Panc1 (cell line): Measurements from ENCODE around the gene NFYC. TPM values are rescaled to one million over a fixed set of nuclear protein-coding genes. Genes with fewer than 3 reads are reported as not detected.
A peak's percentile ranks its signal among the peaks of the same experiment; 100 is the strongest.

Experiments used
- ATAC-seq: fragments of 200-7000 bp; cut with Tn5 transposase; 2 replicates; pipeline ENCODE4 v1.9.1; 2020; ENCODE audit warnings: mild to moderate bottlenecking, moderate library complexity
- BruUV-seq: library from RNA; stranded (reverse); fragments of 400-500 nt; replicated peaks from 2 replicates; lab custom pipeline; 2021; lab: Mats Ljungman, UMichigan
- CTCF ChIA-PET: fragments of 300-600 bp; sonication (Branson Sonifier 250); formaldehyde crosslinking; loops from one replicate; lab custom pipeline; 2022; ENCODE audit warnings: antibody characterized with exemption; lab: Charles Lee
- POLR2A ChIA-PET: fragments of 300-600 bp; sonication (Branson Sonifier 250); formaldehyde crosslinking; loops from one replicate; lab custom pipeline; 2022; ENCODE audit warnings: antibody characterized with exemption; lab: Charles Lee
- DNase-seq: peaks from one replicate; pipeline ENCODE4 v3.0.0-alpha.2; 2010; ENCODE audit warnings: low read depth, low spot score
- H3K27ac ChIP-seq: 2 replicates; pipeline ENCODE4 v1.5.1; 2011; ENCODE audit warnings: mild to moderate bottlenecking, low read length, inconsistent platforms
- H3K27me3 ChIP-seq: fragments of 200-500 bp; sonication (Bioruptor generic); 2 replicates; pipeline ENCODE4 v1.6.0; 2014; ENCODE audit warnings: low read length, inconsistent platforms; ENCODE audit not compliant: control insufficient read depth, insufficient read depth
- H3K36me3 ChIP-seq: fragments of 200-500 bp; sonication (Bioruptor generic); 2 replicates; pipeline ENCODE4 v1.5.1; 2014; ENCODE audit warnings: inconsistent platforms, mild to moderate bottlenecking, low read length, moderate library complexity; ENCODE audit not compliant: control insufficient read depth, insufficient read depth
- H3K4me1 ChIP-seq: 2 replicates; pipeline ENCODE4 v1.5.1; 2011; ENCODE audit warnings: inconsistent platforms, mild to moderate bottlenecking, low read length, moderate library complexity; ENCODE audit not compliant: control insufficient read depth, insufficient read depth
- H3K4me3 ChIP-seq, 2 experiments: 2 replicates each; pipeline ENCODE4 v1.5.1; 2011 to 2012; ENCODE audit warnings: low read depth in 2 of 2, low read length in 2 of 2, mild to moderate bottlenecking in 2 of 2, inconsistent platforms in 1 of 2, moderate library complexity in 1 of 2
- H3K9me3 ChIP-seq: fragments of 200-500 bp; sonication (Bioruptor generic); 2 replicates; pipeline ENCODE4 v1.5.1; 2014; ENCODE audit warnings: low read depth, mild to moderate bottlenecking, inconsistent platforms, low read length, moderate library complexity; ENCODE audit not compliant: control insufficient read depth, insufficient read depth
- POLR2AphosphoS5 ChIP-seq: IDR thresholded peaks from 2 replicates; pipeline ENCODE4 v1.6.1; 2012; ENCODE audit warnings: mild to moderate bottlenecking, low read depth, low read length, moderate library complexity
- SIN3A ChIP-seq: IDR thresholded peaks from 2 replicates; pipeline ENCODE4 v1.6.1; 2012; ENCODE audit warnings: low read depth, mild to moderate bottlenecking, low read length, moderate library complexity, borderline replicate concordance; ENCODE audit not compliant: insufficient read depth
- TCF7L2 ChIP-seq: IDR thresholded peaks from 2 replicates; pipeline ENCODE4 v1.6.1; 2011; ENCODE audit warnings: mild to moderate bottlenecking, low read depth, low read length, inconsistent platforms
- in situ Hi-C: cut with HindIII; loops from 2 replicates; pipeline ENCODE4 v1.10.0; 2016; ENCODE audit warnings: low sequenced_read_pairs, low pct_unique_long_range_greater_than_20kb
- intact Hi-C: fragments of 100-400 bp; cut with micrococcal nuclease; formaldehyde crosslinking; loops from one replicate; pipeline ENCODE4 v1.10.0; 2022; ENCODE audit not compliant: unreplicated experiment
- total RNA-seq: library from RNA; stranded (reverse); gene quantifications from one replicate; pipeline ENCODE4 v1.2.1, GENCODE V29; 2021; ENCODE audit not compliant: unreplicated experiment
- TF ChIP-seq, protein P1 (sequence below): fragments of 450-650 bp; IDR thresholded peaks from 2 replicates; pipeline ENCODE4 v1.5.1; 2017; ENCODE audit warnings: mild to moderate bottlenecking
- TF ChIP-seq, protein P2 (sequence below), 2 experiments: IDR thresholded peaks; 2 replicates each; pipeline ENCODE4 v1.6.1; 2011 to 2012; ENCODE audit warnings: low read depth in 2 of 2, control low read depth in 1 of 2, low read length in 1 of 2, mild to moderate bottlenecking in 1 of 2, moderate library complexity in 1 of 2; ENCODE audit not compliant: insufficient read depth in 1 of 2

Gene NFYC
- total RNA-seq, 1 experiment from 2014 or later: 81.9 TPM

DNA sequence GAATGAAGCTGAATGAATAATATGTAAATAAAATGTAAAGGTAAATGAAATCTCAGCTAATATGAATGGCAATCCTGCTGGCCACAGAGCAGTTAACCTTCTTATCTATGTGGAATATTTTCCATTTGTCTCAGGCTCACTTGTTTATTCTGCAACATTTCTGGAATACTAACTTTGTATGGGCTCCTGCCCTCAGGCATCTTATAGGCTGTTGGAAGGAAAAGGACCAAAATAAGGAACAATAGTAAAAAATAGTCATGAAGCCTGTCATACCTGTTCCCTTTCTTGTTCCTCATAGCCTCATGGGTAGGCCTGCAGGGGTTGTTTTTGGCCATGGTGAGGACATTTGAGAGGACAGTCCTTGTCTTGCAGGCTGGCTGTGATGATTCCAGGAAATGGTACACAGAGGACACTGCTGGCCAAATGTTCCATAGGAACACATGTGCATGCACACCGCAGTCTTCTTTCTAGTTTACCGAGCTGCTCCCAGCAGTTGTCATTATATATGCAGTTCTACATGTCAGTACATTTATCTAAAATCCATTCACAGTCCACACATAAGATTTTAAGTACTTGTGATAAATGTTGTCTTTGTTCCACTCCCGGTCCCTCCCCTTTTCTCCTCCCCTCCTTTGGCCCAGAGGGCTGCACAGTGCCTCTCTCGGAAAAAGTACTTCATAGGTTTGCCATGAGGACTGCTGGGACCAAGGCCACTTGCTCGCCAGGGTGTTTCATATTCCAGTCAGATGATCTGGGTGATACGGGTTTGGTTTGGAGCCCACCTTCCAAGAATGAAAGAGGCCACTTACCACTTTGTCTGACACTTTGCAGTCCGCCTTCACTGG lies 76.9 kb downstream of the NFYC start:
- no peak overlapping the region for H3K27ac ChIP-seq
- H3K9me3 ChIP-seq: no peaks in the 10 kb centered on the region
- ATAC-seq (no peak), DNase-seq (no peak)
- ChIA-PET POLR2A (interaction anchor here (0.5 kb wide), 1 partner anchor 9 kb away, joined by 5 read pairs; no protein-coding TSS in a partner anchor), CTCF (no interaction called here)
- H3K4me1 ChIP-seq: no peaks in the 10 kb centered on the region
- in situ Hi-C loops: no loop called here
- no peak overlapping the region for H3K4me3 ChIP-seq
- TF ChIP-seq SIN3A (no peak), POLR2AphosphoS5 (no peak)
- TF ChIP-seq, protein P1, sequence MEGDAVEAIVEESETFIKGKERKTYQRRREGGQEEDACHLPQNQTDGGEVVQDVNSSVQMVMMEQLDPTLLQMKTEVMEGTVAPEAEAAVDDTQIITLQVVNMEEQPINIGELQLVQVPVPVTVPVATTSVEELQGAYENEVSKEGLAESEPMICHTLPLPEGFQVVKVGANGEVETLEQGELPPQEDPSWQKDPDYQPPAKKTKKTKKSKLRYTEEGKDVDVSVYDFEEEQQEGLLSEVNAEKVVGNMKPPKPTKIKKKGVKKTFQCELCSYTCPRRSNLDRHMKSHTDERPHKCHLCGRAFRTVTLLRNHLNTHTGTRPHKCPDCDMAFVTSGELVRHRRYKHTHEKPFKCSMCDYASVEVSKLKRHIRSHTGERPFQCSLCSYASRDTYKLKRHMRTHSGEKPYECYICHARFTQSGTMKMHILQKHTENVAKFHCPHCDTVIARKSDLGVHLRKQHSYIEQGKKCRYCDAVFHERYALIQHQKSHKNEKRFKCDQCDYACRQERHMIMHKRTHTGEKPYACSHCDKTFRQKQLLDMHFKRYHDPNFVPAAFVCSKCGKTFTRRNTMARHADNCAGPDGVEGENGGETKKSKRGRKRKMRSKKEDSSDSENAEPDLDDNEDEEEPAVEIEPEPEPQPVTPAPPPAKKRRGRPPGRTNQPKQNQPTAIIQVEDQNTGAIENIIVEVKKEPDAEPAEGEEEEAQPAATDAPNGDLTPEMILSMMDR: no peak
- TF ChIP-seq, protein P2, sequence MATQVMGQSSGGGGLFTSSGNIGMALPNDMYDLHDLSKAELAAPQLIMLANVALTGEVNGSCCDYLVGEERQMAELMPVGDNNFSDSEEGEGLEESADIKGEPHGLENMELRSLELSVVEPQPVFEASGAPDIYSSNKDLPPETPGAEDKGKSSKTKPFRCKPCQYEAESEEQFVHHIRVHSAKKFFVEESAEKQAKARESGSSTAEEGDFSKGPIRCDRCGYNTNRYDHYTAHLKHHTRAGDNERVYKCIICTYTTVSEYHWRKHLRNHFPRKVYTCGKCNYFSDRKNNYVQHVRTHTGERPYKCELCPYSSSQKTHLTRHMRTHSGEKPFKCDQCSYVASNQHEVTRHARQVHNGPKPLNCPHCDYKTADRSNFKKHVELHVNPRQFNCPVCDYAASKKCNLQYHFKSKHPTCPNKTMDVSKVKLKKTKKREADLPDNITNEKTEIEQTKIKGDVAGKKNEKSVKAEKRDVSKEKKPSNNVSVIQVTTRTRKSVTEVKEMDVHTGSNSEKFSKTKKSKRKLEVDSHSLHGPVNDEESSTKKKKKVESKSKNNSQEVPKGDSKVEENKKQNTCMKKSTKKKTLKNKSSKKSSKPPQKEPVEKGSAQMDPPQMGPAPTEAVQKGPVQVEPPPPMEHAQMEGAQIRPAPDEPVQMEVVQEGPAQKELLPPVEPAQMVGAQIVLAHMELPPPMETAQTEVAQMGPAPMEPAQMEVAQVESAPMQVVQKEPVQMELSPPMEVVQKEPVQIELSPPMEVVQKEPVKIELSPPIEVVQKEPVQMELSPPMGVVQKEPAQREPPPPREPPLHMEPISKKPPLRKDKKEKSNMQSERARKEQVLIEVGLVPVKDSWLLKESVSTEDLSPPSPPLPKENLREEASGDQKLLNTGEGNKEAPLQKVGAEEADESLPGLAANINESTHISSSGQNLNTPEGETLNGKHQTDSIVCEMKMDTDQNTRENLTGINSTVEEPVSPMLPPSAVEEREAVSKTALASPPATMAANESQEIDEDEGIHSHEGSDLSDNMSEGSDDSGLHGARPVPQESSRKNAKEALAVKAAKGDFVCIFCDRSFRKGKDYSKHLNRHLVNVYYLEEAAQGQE (IDR thresholded peaks at IDR 0.05; ENCODE audit: insufficient read depth in 1 of 2, low read depth in 2 of 2, low read length in 1 of 2): no peak
- TSS peak; percentile 35 for BruUV-seq
- H3K27me3 ChIP-seq: no peaks in the 10 kb centered on the region
- H3K36me3 ChIP-seq: peaks cover 15% of the 10 kb centered on the region
- intact Hi-C loops: no loop called here

DNA sequence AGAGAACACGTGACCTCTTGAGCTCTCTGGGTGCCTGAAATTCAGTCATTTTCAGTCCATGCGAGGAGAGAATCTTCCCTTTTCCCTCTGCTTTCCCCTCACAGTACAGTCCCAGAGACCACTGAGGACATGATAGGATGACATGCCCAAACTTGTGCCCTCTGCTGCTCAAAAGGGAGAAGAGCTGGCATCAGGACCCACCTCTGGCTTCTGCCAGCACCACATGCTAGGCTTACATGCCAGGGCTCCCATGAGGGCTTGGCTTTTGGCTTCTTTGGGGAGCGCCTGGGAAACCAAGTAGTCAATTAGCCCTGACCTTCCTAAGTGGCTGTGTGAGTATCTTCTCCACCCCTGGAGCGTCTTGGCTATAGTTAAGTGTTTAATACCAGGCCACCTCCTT lies 78.3 kb downstream of the NFYC start:
- no peak overlapping the region for H3K27ac ChIP-seq
- ATAC-seq (peak; percentile 63; the same call in 1 of the 2 replicates), DNase-seq (no peak)
- no TSS peak for BruUV-seq
- H3K4me3 ChIP-seq: no peak overlapping the region
- no peaks in the 10 kb centered on the region for H3K27me3 ChIP-seq
- in situ Hi-C loops (no loop called here), intact Hi-C loops (loop anchor here (5.0 kb wide), 2 partner anchors 158 to 182 kb away; no protein-coding TSS in a partner anchor)
- peaks cover 8% of the 10 kb centered on the region; the same call in 1 of the 2 replicates for H3K36me3 ChIP-seq
- POLR2A ChIA-PET: no interaction called here
- TF ChIP-seq TCF7L2: no peak
- TF ChIP-seq, protein P1: peak; percentile 46; the same call in 1 of the 2 replicates
- TF ChIP-seq, protein P2 (IDR thresholded peaks at IDR 0.05; ENCODE audit: insufficient read depth in 1 of 2, low read depth in 2 of 2, low read length in 1 of 2): no peak
- no peaks in the 10 kb centered on the region for H3K9me3 ChIP-seq
- no peaks in the 10 kb centered on the region for H3K4me1 ChIP-seq
- CTCF ChIA-PET: interaction anchor here (0.7 kb wide), 1 partner anchor 25 kb away, joined by 3 read pairs; no protein-coding TSS in a partner anchor
